Endothelial cell of umbilical vein (primary cell): ENCODE results near the gene CTDSPL. TPM values are rescaled to one million over a fixed set of nuclear protein-coding genes. Genes with fewer than 3 reads are reported as not detected.

Experiments used
- BruUV-seq: library from RNA; stranded (reverse); fragments of 400-500 nt; replicated peaks from 2 replicates; lab custom pipeline; 2021; lab: Mats Ljungman, UMichigan
- CTCF ChIA-PET: fragments of 300-600, 350-600 bp; sonication (Branson Sonifier 250); formaldehyde crosslinking; loops from one replicate; lab custom pipeline; 2021; ENCODE audit warnings: antibody characterized with exemption, inconsistent platforms; lab: Charles Lee
- POLR2A ChIA-PET: fragments of 300-600, 350-600 bp; sonication (Branson Sonifier 250); formaldehyde crosslinking; loops from one replicate; lab custom pipeline; 2021; ENCODE audit warnings: antibody characterized with exemption, inconsistent platforms; lab: Charles Lee
- DNase-seq: peaks from one replicate; pipeline ENCODE4 v3.0.0-alpha.2; 2011; ENCODE audit warnings: low read depth, low spot score
- FAIRE-seq: peaks from 2 replicates; lab custom pipeline; 2011; peaks lifted over from hg19 to GRCh38; lab: Jason Lieb, UNC
- H2AFZ ChIP-seq: 2 replicates; pipeline ENCODE4 v1.6.0; 2012; ENCODE audit warnings: low read depth, low read length, control low read depth, inconsistent platforms
- H3K27ac ChIP-seq: 2 replicates; pipeline ENCODE4 v1.5.1; 2011; ENCODE audit warnings: low read depth, mild to moderate bottlenecking, control low read depth, low read length, moderate library complexity; ENCODE audit not compliant: insufficient read depth
- H3K27me3 ChIP-seq, 2 experiments: 2 replicates each; pipeline versions ENCODE4 v1.6.0 to v1.6.1; 2011; ENCODE audit warnings: low read length in 2 of 2, mixed read lengths in 1 of 2; ENCODE audit not compliant: control insufficient read depth in 2 of 2, insufficient read depth in 2 of 2
- H3K36me3 ChIP-seq, 2 experiments: 2 replicates in 1 of 2; 3 replicates in 1 of 2; pipeline ENCODE4 v1.5.1; 2011; ENCODE audit warnings: low read length in 2 of 2, mild to moderate bottlenecking in 1 of 2, moderate library complexity in 1 of 2; ENCODE audit not compliant: control insufficient read depth in 2 of 2, insufficient read depth in 2 of 2; ENCODE audit errors: extremely low read depth in 1 of 2
- H3K4me1 ChIP-seq: 3 replicates; pipeline ENCODE4 v1.5.1; 2011; ENCODE audit warnings: mild to moderate bottlenecking, low read length; ENCODE audit not compliant: control insufficient read depth, insufficient read depth; ENCODE audit errors: extremely low read depth
- H3K4me2 ChIP-seq: 2 replicates; pipeline ENCODE4 v1.6.1; 2011; ENCODE audit warnings: low read length, control low read depth, mixed read lengths; ENCODE audit not compliant: insufficient read depth
- H3K4me3 ChIP-seq, 3 experiments: fragments of 200-600 bp in 1 of 3; sonication (generic), shearing (Covaris generic) in 1 of 3; replicated peaks in 1 of 3; 2 replicates each; pipeline ENCODE4 v1.5.1; 2011 to 2016; ENCODE audit warnings: control low read depth in 3 of 3, low read length in 3 of 3, mild to moderate bottlenecking in 2 of 3, inconsistent platforms in 1 of 3, low read depth in 1 of 3, moderate library complexity in 1 of 3; ENCODE audit not compliant: insufficient read depth in 1 of 3
- H3K79me2 ChIP-seq: 2 replicates; pipeline ENCODE4 v1.6.0; 2012; ENCODE audit warnings: low read length, inconsistent platforms; ENCODE audit not compliant: control insufficient read depth, insufficient read depth
- H3K9ac ChIP-seq: replicated peaks from 2 replicates; pipeline ENCODE3; 2011; ENCODE audit warnings: low read length, control low read depth; ENCODE audit not compliant: insufficient read depth; ENCODE audit errors: extremely low read depth
- H3K9me1 ChIP-seq: replicated peaks from 3 replicates; pipeline ENCODE4 v1.6.0; 2011; ENCODE audit warnings: mild to moderate bottlenecking, low read length; ENCODE audit not compliant: control insufficient read depth, insufficient read depth; ENCODE audit errors: extremely low read depth
- H3K9me3 ChIP-seq: replicated peaks from 2 replicates; pipeline ENCODE4 v1.5.1; 2012; ENCODE audit warnings: low read length, inconsistent platforms; ENCODE audit not compliant: control insufficient read depth, insufficient read depth
- H4K20me1 ChIP-seq: replicated peaks from 2 replicates; pipeline ENCODE3; 2011; ENCODE audit warnings: mild to moderate bottlenecking, low read length; ENCODE audit not compliant: control insufficient read depth, insufficient read depth; ENCODE audit errors: extremely low read depth
- CTCF ChIP-seq, 2 donors: IDR thresholded peaks; 1 replicate in 1 of 2; 2 replicates in 1 of 2; pipeline ENCODE4 v1.5.1; 2011; ENCODE audit warnings: low read length in 2 of 2, mild to moderate bottlenecking in 2 of 2, moderate library complexity in 2 of 2, control low read depth in 1 of 2, inconsistent platforms in 1 of 2, low read depth in 1 of 2; ENCODE audit not compliant: insufficient read depth in 1 of 2; ENCODE audit errors: extremely low read depth in 1 of 2
- EZH2 ChIP-seq: IDR thresholded peaks from 2 replicates; pipeline ENCODE4 v1.6.1; 2012; ENCODE audit warnings: borderline replicate concordance, low read depth, mild to moderate bottlenecking, moderate library complexity, low read length, inconsistent platforms; ENCODE audit not compliant: severe bottlenecking
- FOS ChIP-seq: IDR thresholded peaks from 2 replicates; pipeline ENCODE4 v1.6.1; 2011; ENCODE audit warnings: mild to moderate bottlenecking, low read length, moderate library complexity, borderline replicate concordance; ENCODE audit not compliant: insufficient read depth
- GATA2 ChIP-seq: IDR thresholded peaks from 2 replicates; pipeline ENCODE4 v1.7.0; 2011; ENCODE audit warnings: low read depth, mild to moderate bottlenecking, moderate library complexity, mixed read lengths, low read length; ENCODE audit not compliant: insufficient read length, insufficient read depth
- JUN ChIP-seq: IDR thresholded peaks from 2 replicates; pipeline ENCODE4 v1.6.1; 2011; ENCODE audit warnings: borderline replicate concordance, low read depth; ENCODE audit not compliant: insufficient read length, insufficient read depth
- MAX ChIP-seq: IDR thresholded peaks from 2 replicates; pipeline ENCODE4 v1.6.1; 2011; ENCODE audit not compliant: insufficient read depth, insufficient read length
- MYC ChIP-seq: IDR thresholded peaks from one replicate; pipeline ENCODE4 v1.6.1; 2011; ENCODE audit warnings: mild to moderate bottlenecking, low read depth, low read length
- POLR2A ChIP-seq: IDR thresholded peaks from 2 replicates; pipeline ENCODE4 v1.6.1; 2012; ENCODE audit warnings: low read depth, mild to moderate bottlenecking, control low read depth, low read length
- POLR2AphosphoS5 ChIP-seq: IDR thresholded peaks from 2 replicates; pipeline ENCODE4 v1.6.1; 2012; ENCODE audit warnings: low read depth, mild to moderate bottlenecking, control low read depth, low read length, moderate library complexity; ENCODE audit not compliant: insufficient read depth
- dilution Hi-C: fragments of 300-500 bp; cut with MboI; formaldehyde crosslinking; loops from one replicate; pipeline ENCODE4 v1.15.0; 2019; ENCODE audit warnings: low sequenced_read_pairs; ENCODE audit not compliant: extremely low pct_ligation_motif_present
- intact Hi-C: fragments of 100-400 bp; cut with micrococcal nuclease; formaldehyde crosslinking; loops from one replicate; pipeline ENCODE4 v1.10.0; 2022
- polyA plus RNA-seq, 4 experiments: library from polyadenylated mRNA; depleted of rRNA in 3 of 4; stranded (reverse) in 3 of 4; unstranded in 1 of 4; fragments of >200 nt; gene quantifications; 2 replicates each; pipeline versions ENCODE4 v1.2.1 to v1.2.3, GENCODE V29; 2011 to 2012; ENCODE audit warnings: missing spikeins in 1 of 4
- total RNA-seq: library from RNA; stranded (reverse); gene quantifications from 2 replicates; pipeline ENCODE4 v1.2.3, GENCODE V29; 2021

Gene CTDSPL
- total and polyA plus RNA-seq, 2 donors (not counting 3 experiments of a cell fraction or from before 2014, with no cell fraction given) = 30.1 to 43.2 TPM

GRCh38 chr3:37943631-37944314 is 82.1 kb downstream of the CTDSPL start:
- H4K20me1 ChIP-seq = no peaks in the 10 kb centered on the region
- CTCF ChIA-PET = interaction anchor here (1.3 to 3.7 kb wide), 3 partner anchors 18 to 31 kb away, joined by 4 to 32 read pairs (median 13); no protein-coding TSS in a partner anchor
- no peaks in the 10 kb centered on the region for H3K36me3 ChIP-seq
- peaks cover 27% of the 10 kb centered on the region for H3K4me1 ChIP-seq
- POLR2A ChIA-PET = no interaction called here
- no peaks in the 10 kb centered on the region for H3K9me3 ChIP-seq
- DNase-seq (no peak), FAIRE-seq (no peak)
- TF ChIP-seq POLR2A = no peak
- no peak for TF ChIP-seq MAX
- no peak for TF ChIP-seq FOS
- no peak for TF ChIP-seq MYC
- no peak for TF ChIP-seq JUN
- no peak for TF ChIP-seq EZH2
- TF ChIP-seq POLR2AphosphoS5 = no peak
- TF ChIP-seq CTCF (IDR thresholded peaks at IDR 0.05; ENCODE audit: extremely low read depth in 1 of 2, insufficient read depth in 1 of 2, low read depth in 1 of 2, low read length in 2 of 2) = no peak
- no peak for TF ChIP-seq GATA2
- H3K4me3 ChIP-seq = no peak overlapping the region
- no peak overlapping the region for H3K27ac ChIP-seq
- no peak overlapping the region for H2AFZ ChIP-seq
- no TSS peak for BruUV-seq
- no peaks in the 10 kb centered on the region for H3K79me2 ChIP-seq
- no peaks in the 10 kb centered on the region for H3K9me1 ChIP-seq
- intact Hi-C loops = no loop called here
- no peak overlapping the region for H3K9ac ChIP-seq
- dilution Hi-C loops = no loop called here
- no peak overlapping the region for H3K4me2 ChIP-seq
- no peaks in the 10 kb centered on the region for H3K27me3 ChIP-seq
